B cell (primary cell): Measurements from ENCODE around the gene RBM33. TPM values are rescaled to one million over a fixed set of nuclear protein-coding genes. Genes with fewer than 3 reads are reported as not detected.

Experiments used
- ATAC-seq: fragments of 200-7000 bp; cut with Tn5 transposase; one replicate; pipeline ENCODE4 v1.10.0; 2021; ENCODE audit warnings: low read depth, mild to moderate bottlenecking, moderate number of reproducible peaks, moderate library complexity
- CTCF ChIA-PET: fragments of 350-600 bp; sonication (Branson Sonifier 250); formaldehyde crosslinking; loops from one replicate; lab custom pipeline; 2021; ENCODE audit warnings: antibody characterized with exemption, inconsistent platforms; lab: Charles Lee
- POLR2A ChIA-PET: fragments of 350-600 bp; sonication (Branson Sonifier 250); formaldehyde crosslinking; loops from one replicate; lab custom pipeline; 2021; ENCODE audit warnings: antibody characterized with exemption; lab: Charles Lee
- DNase-seq: peaks from one replicate; pipeline ENCODE4 v3.0.0; 2013
- H2AFZ ChIP-seq: 2 replicates; pipeline ENCODE4 v1.6.1; 2012; ENCODE audit warnings: mild to moderate bottlenecking, low read depth, low read length; ENCODE audit not compliant: insufficient read depth, poor library complexity, severe bottlenecking
- H3K27ac ChIP-seq, 2 donors: 1 replicate in 1 of 2; 2 replicates in 1 of 2; pipeline ENCODE4 v1.5.1; 2012 to 2013; ENCODE audit warnings: low read length in 2 of 2, mild to moderate bottlenecking in 2 of 2, moderate library complexity in 1 of 2
- H3K27me3 ChIP-seq, 4 experiments: fragments of 200-600 bp in 1 of 4; sonication (generic) in 1 of 4; replicated peaks in 1 of 4; 1 replicate in 2 of 4; 2 replicates in 2 of 4; pipeline versions ENCODE4 v1.6.1 to v1.7.0; 2013 to 2016; ENCODE audit warnings: low read length in 3 of 4, mild to moderate bottlenecking in 2 of 4, mixed read lengths in 1 of 4, moderate library complexity in 1 of 4; ENCODE audit not compliant: insufficient read depth in 4 of 4, control insufficient read depth in 3 of 4; ENCODE audit errors: control extremely low read depth in 1 of 4
- H3K36me3 ChIP-seq, 2 experiments: replicated peaks in 1 of 2; 1 replicate in 1 of 2; 2 replicates in 1 of 2; pipeline versions ENCODE4 v1.6.1 to v1.7.1; 2013; ENCODE audit warnings: low read length in 1 of 2; ENCODE audit not compliant: insufficient read depth in 2 of 2, control insufficient read depth in 1 of 2; ENCODE audit errors: control extremely low read depth in 1 of 2, extremely low read depth in 1 of 2
- H3K4me1 ChIP-seq, 2 donors: fragments of 200-600 bp in 1 of 2; sonication (generic) in 1 of 2; 1 replicate in 1 of 2; 2 replicates in 1 of 2; pipeline versions ENCODE4 v1.5.1 to v1.6.1; 2013 to 2017; ENCODE audit warnings: low read length in 2 of 2; ENCODE audit not compliant: control insufficient read depth in 2 of 2, insufficient read depth in 2 of 2
- H3K4me2 ChIP-seq: replicated peaks from 2 replicates; pipeline ENCODE3; 2012; ENCODE audit warnings: mild to moderate bottlenecking, low read depth, low read length; ENCODE audit not compliant: poor library complexity, severe bottlenecking
- H3K4me3 ChIP-seq, 5 experiments: fragments of 200-600 bp in 1 of 5; sonication (generic) in 1 of 5; 1 replicate in 3 of 5; 2 replicates in 2 of 5; pipeline versions ENCODE4 v1.5.1 to v1.7.0; 2011 to 2016; ENCODE audit warnings: low read length in 4 of 5, mild to moderate bottlenecking in 4 of 5, low read depth in 2 of 5, control low read depth in 1 of 5, moderate library complexity in 1 of 5; ENCODE audit not compliant: insufficient read depth in 1 of 5; ENCODE audit errors: control extremely low read depth in 1 of 5, extremely low read depth in 1 of 5
- H3K79me2 ChIP-seq: fragments of 200-600 bp; sonication (generic); one replicate; pipeline ENCODE4 v1.6.0; 2016; ENCODE audit warnings: low read length; ENCODE audit not compliant: control insufficient read depth, insufficient read depth
- H3K9ac ChIP-seq: fragments of 200-600 bp; sonication (generic); 2 replicates; pipeline ENCODE4 v1.6.1; 2017; ENCODE audit warnings: mild to moderate bottlenecking, low read length, moderate library complexity
- H3K9me3 ChIP-seq, 3 donors: one replicate each; pipeline versions ENCODE4 v1.6.1 to v1.7.1; 2013; ENCODE audit warnings: low read length in 2 of 3; ENCODE audit not compliant: control insufficient read depth in 2 of 3, insufficient read depth in 1 of 3; ENCODE audit errors: control extremely low read depth in 1 of 3
- H4K20me1 ChIP-seq: 2 replicates; pipeline ENCODE4 v1.6.0; 2012; ENCODE audit warnings: mild to moderate bottlenecking, low read length; ENCODE audit not compliant: insufficient read depth, control insufficient read depth, poor library complexity, severe bottlenecking
- H3K27ac Mint-ChIP-seq: one replicate; pipeline ENCODE4 v1.8.0; 2021; ENCODE audit warnings: mixed read lengths
- H3K27me3 Mint-ChIP-seq: one replicate; pipeline ENCODE4 v1.8.0; 2021; ENCODE audit warnings: mixed read lengths
- H3K4me1 Mint-ChIP-seq: one replicate; pipeline ENCODE4 v1.8.0; 2021; ENCODE audit warnings: mixed read lengths
- H3K4me3 Mint-ChIP-seq: one replicate; pipeline ENCODE4 v1.8.0; 2021; ENCODE audit warnings: mixed read lengths
- H3K9me3 Mint-ChIP-seq: one replicate; pipeline ENCODE4 v1.8.0; 2022; ENCODE audit warnings: mixed read lengths; ENCODE audit not compliant: insufficient read depth
- CTCF ChIP-seq: fragments of 200-600 bp; IDR thresholded peaks from one replicate; pipeline ENCODE4 v1.8.0; 2022; ENCODE audit warnings: antibody characterized with exemption, mild to moderate bottlenecking
- EZH2 ChIP-seq: IDR thresholded peaks from 2 replicates; pipeline ENCODE4 v1.6.1; 2012; ENCODE audit warnings: borderline replicate concordance, low read depth, mild to moderate bottlenecking, moderate library complexity, low read length; ENCODE audit not compliant: insufficient read depth, poor library complexity, severe bottlenecking
- WGBS: methylation state at CpG from one replicate; pipeline ENCODE4 v1.1.5; 2013; ENCODE audit warnings: missing lambda C conversion rate; ENCODE audit not compliant: insufficient coverage; 5-methylcytosine and 5-hydroxymethylcytosine counted together
- intact Hi-C: fragments of 100-400 bp; cut with micrococcal nuclease; formaldehyde crosslinking; loops from one replicate; pipeline ENCODE4 v1.10.0; 2022
- polyA plus RNA-seq: library from polyadenylated mRNA; depleted of rRNA; stranded (reverse); fragments of >200 nt; gene quantifications from 2 replicates; pipeline ENCODE4 v1.2.3, GENCODE V29; 2012
- total RNA-seq, 2 donors: library from RNA; stranded (reverse); fragments of 120-200 nt in 1 of 2; gene quantifications; 1 replicate in 1 of 2; 2 replicates in 1 of 2; pipeline versions ENCODE4 v1.2.3 to v1.2.4, GENCODE V29; 2013 to 2022

RBM33 gene
- total and polyA plus RNA-seq, 2 donors (not counting 1 experiment from before 2014, with no cell fraction given) = 33.5 to 189 TPM

GRCh38 chr7:155701972-155702544 lies 57.6 kb downstream of the RBM33 start:
- H3K4me1 ChIP-seq = no peaks in the 10 kb centered on the region
- H3K4me3 ChIP-seq = no peak overlapping the region
- Mint-ChIP-seq H3K27me3 (no peaks in the 10 kb centered on the region), H3K9me3 (no peaks in the 10 kb centered on the region), H3K27ac (peak overlapping the region; percentile 20), H3K4me1 (peaks cover 13% of the 10 kb centered on the region), H3K4me3 (no peak overlapping the region)
- POLR2A ChIA-PET = no interaction called here
- no peaks in the 10 kb centered on the region for H3K9me3 ChIP-seq
- no peak overlapping the region for H3K4me2 ChIP-seq
- ATAC-seq (no peak), DNase-seq (no peak)
- H3K79me2 ChIP-seq = peaks cover 64% of the 10 kb centered on the region
- H3K36me3 ChIP-seq = peaks cover 9 to 65% of the 10 kb centered on the region in 2 experiments
- H3K9ac ChIP-seq = no peak overlapping the region
- H4K20me1 ChIP-seq = peaks cover 37% of the 10 kb centered on the region
- TF ChIP-seq CTCF (no peak), EZH2 (no peak)
- CTCF ChIA-PET = interaction anchor here (0.6 to 2.3 kb wide), 3 partner anchors 19 to 109 kb away, joined by 3 to 7 read pairs (median 3); no protein-coding TSS in a partner anchor
- H3K27ac ChIP-seq = no peak overlapping the region
- WGBS = 100% methylated on average over 1 of the region's 3 CpGs
- no peaks in the 10 kb centered on the region for H3K27me3 ChIP-seq
- intact Hi-C loops = no loop called here
- no peak overlapping the region for H2AFZ ChIP-seq

DNA sequence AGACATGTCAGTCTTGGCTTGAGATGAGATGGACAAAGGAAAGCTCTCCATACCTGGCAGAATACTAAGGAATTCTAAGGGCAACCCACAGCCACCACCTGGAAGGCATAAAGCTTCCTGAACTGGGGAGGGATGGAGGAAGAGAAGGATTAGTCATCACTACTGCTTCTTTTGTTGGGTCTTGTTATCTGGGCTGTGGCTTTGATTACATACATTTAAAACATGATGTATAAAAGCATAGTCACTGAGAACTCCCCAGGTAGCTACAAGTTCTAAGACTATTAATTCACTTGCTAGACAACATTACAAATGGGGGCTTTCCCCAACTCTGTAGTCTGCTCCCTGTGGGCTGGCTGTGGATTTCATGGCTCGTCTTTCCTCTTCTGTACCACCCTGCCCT lies 58.2 kb downstream of the RBM33 start:
- H3K9me3 Mint-ChIP-seq = no peaks in the 10 kb centered on the region
- WGBS = 73% methylated on average over 1 of the region's 1 CpG
- H4K20me1 ChIP-seq = peaks cover 31% of the 10 kb centered on the region

More for the DNA sequence above, 58.2 kb downstream of the RBM33 start:
- no peak for TF ChIP-seq CTCF
- TF ChIP-seq EZH2 = no peak
- DNase-seq = no peak
- Histone ChIP-seq H3K4me2 (no peak overlapping the region), H3K36me3 (peaks cover 9 to 70% of the 10 kb centered on the region in 2 experiments), H3K9ac (no peak overlapping the region), H3K27me3 (no peaks in the 10 kb centered on the region), H2AFZ (no peak overlapping the region), H3K27ac (no peak overlapping the region), H3K4me3 (no peak overlapping the region), H3K4me1 (no peaks in the 10 kb centered on the region), H3K79me2 (peaks cover 59% of the 10 kb centered on the region), H3K9me3 (no peaks in the 10 kb centered on the region)
- ChIA-PET CTCF (interaction anchor here (1.1 to 2.3 kb wide), 3 partner anchors 18 to 106 kb away, joined by 3 to 7 read pairs (median 3); no protein-coding TSS in a partner anchor), POLR2A (no interaction called here)
- Mint-ChIP-seq H3K4me1 (peaks cover 9% of the 10 kb centered on the region), H3K4me3 (no peak overlapping the region), H3K27ac (no peak overlapping the region), H3K27me3 (no peaks in the 10 kb centered on the region)
- ATAC-seq = no peak
- intact Hi-C loops = no loop called here
